Liver (tissue), 9 donors: Measurements from ENCODE around the gene PDXK. TPM values are rescaled to one million over a fixed set of nuclear protein-coding genes. Genes with fewer than 3 reads are reported as not detected.

Experiments
- DNase-seq: peaks from one replicate; pipeline ENCODE4 v3.0.0-alpha.2; 2017; ENCODE audit warnings: low spot score
- H3K27ac ChIP-seq, 2 donors: one replicate each; pipeline ENCODE4 v1.7.0; 2013; ENCODE audit warnings: inconsistent platforms in 2 of 2, low read length in 2 of 2, control low read depth in 1 of 2, low read depth in 1 of 2, mild to moderate bottlenecking in 1 of 2
- H3K27me3 ChIP-seq, 4 donors: one replicate each; pipeline versions ENCODE4 v1.6.1 to v1.7.0; 2013; ENCODE audit warnings: low read length in 3 of 4, inconsistent platforms in 1 of 4, mild to moderate bottlenecking in 1 of 4, moderate library complexity in 1 of 4; ENCODE audit not compliant: control insufficient read depth in 4 of 4, insufficient read depth in 4 of 4
- H3K36me3 ChIP-seq, 4 donors: one replicate each; pipeline versions ENCODE4 v1.6.1 to v1.7.0; 2013; ENCODE audit warnings: low read length in 3 of 4, mild to moderate bottlenecking in 3 of 4, low read depth in 1 of 4, moderate library complexity in 1 of 4; ENCODE audit not compliant: control insufficient read depth in 4 of 4, insufficient read depth in 3 of 4
- H3K4me1 ChIP-seq, 4 donors: one replicate each; pipeline versions ENCODE4 v1.6.1 to v1.7.0; 2013; ENCODE audit warnings: low read length in 3 of 4, mild to moderate bottlenecking in 3 of 4, moderate library complexity in 1 of 4; ENCODE audit not compliant: control insufficient read depth in 4 of 4, insufficient read depth in 4 of 4
- H3K4me3 ChIP-seq, 3 donors: one replicate each; pipeline versions ENCODE4 v1.6.1 to v1.7.0; 2013; ENCODE audit warnings: low read length in 3 of 3, control low read depth in 1 of 3, low read depth in 1 of 3, mild to moderate bottlenecking in 1 of 3
- H3K9ac ChIP-seq, 2 donors: one replicate each; pipeline ENCODE4 v1.7.0; 2013; ENCODE audit warnings: low read length in 2 of 2, mild to moderate bottlenecking in 2 of 2, moderate library complexity in 2 of 2, control low read depth in 1 of 2, low read depth in 1 of 2
- H3K9me3 ChIP-seq, 4 donors: one replicate each; pipeline versions ENCODE4 v1.6.1 to v1.7.0; 2013; ENCODE audit warnings: low read length in 3 of 4; ENCODE audit not compliant: control insufficient read depth in 4 of 4
- EGR1 ChIP-seq, 2 donors: IDR thresholded peaks; 2 replicates each; pipeline ENCODE4 v1.6.1; 2016 to 2018; ENCODE audit warnings: antibody characterized with exemption in 2 of 2, low read depth in 2 of 2
- FOXA1 ChIP-seq: IDR thresholded peaks from 2 replicates; pipeline ENCODE4 v1.6.1; 2016; ENCODE audit warnings: antibody characterized with exemption
- FOXA2 ChIP-seq: IDR thresholded peaks from 2 replicates; pipeline ENCODE4 v1.6.1; 2016; ENCODE audit warnings: antibody characterized with exemption
- GABPA ChIP-seq, 2 donors: IDR thresholded peaks in 1 of 2; conservative IDR thresholded peaks in 1 of 2; 2 replicates each; pipeline ENCODE4 v1.6.1; 2016; ENCODE audit warnings: antibody characterized with exemption in 2 of 2, mild to moderate bottlenecking in 1 of 2, moderate library complexity in 1 of 2
- HNF4A ChIP-seq, 2 donors: conservative IDR thresholded peaks; 2 replicates each; pipeline ENCODE4 v1.6.1; 2016; ENCODE audit warnings: antibody characterized with exemption in 2 of 2, mild to moderate bottlenecking in 2 of 2
- HNF4G ChIP-seq: IDR thresholded peaks from 2 replicates; pipeline ENCODE4 v1.6.1; 2016; ENCODE audit warnings: antibody characterized with exemption
- JUND ChIP-seq, 2 donors: IDR thresholded peaks; 2 replicates each; pipeline ENCODE4 v1.6.1; 2016; ENCODE audit warnings: antibody characterized with exemption in 2 of 2
- NR2F2 ChIP-seq: IDR thresholded peaks from 2 replicates; pipeline ENCODE4 v1.6.1; 2016; ENCODE audit warnings: antibody characterized with exemption
- RAD21 ChIP-seq, 2 donors: IDR thresholded peaks; 2 replicates each; pipeline ENCODE4 v1.6.1; 2016; ENCODE audit warnings: antibody characterized with exemption in 2 of 2, mild to moderate bottlenecking in 2 of 2
- RXRA ChIP-seq, 2 donors: IDR thresholded peaks; 2 replicates each; pipeline ENCODE4 v1.6.1; 2017 to 2018; ENCODE audit warnings: antibody characterized with exemption in 2 of 2, mild to moderate bottlenecking in 1 of 2
- SP1 ChIP-seq: IDR thresholded peaks from 2 replicates; pipeline ENCODE4 v1.6.1; 2018; ENCODE audit warnings: antibody characterized with exemption, mild to moderate bottlenecking
- TAF1 ChIP-seq: conservative IDR thresholded peaks from 2 replicates; pipeline ENCODE4 v1.6.1; 2016; ENCODE audit warnings: antibody characterized with exemption, mild to moderate bottlenecking
- YY1 ChIP-seq: IDR thresholded peaks from 2 replicates; pipeline ENCODE4 v1.6.1; 2016; ENCODE audit warnings: antibody characterized with exemption, mild to moderate bottlenecking
- WGBS: extraction: QIAGEN DNeasy Blood & Tissue Kit; methylation state at CpG from one replicate; pipeline ENCODE4 v1.1.7; 2013; 5-methylcytosine and 5-hydroxymethylcytosine counted together
- polyA plus RNA-seq, 2 donors: library from polyadenylated mRNA; stranded (reverse) in 1 of 2; unstranded in 1 of 2; fragments of 200-250 nt in 1 of 2; fragments of >200 nt in 1 of 2; fragmentation: Nextera tagmentation in 1 of 2; extraction: Ambion mirVana in 1 of 2; gene quantifications; one replicate each; pipeline versions ENCODE4 v1.2.1 to v1.2.3, GENCODE V29; 2013 to 2015
- total RNA-seq, 2 donors: library from RNA; depleted of rRNA; stranded (reverse); fragments of >200 nt; gene quantifications; one replicate each; pipeline ENCODE4 v1.2.3, GENCODE V29; 2014
- TF ChIP-seq, protein P1 (sequence below): IDR thresholded peaks from 2 replicates; pipeline ENCODE4 v1.6.1; 2016; ENCODE audit warnings: antibody characterized with exemption
- TF ChIP-seq, protein P2 (sequence below): IDR thresholded peaks from 2 replicates; pipeline ENCODE4 v1.6.1; 2016; ENCODE audit warnings: antibody characterized with exemption, mild to moderate bottlenecking
- TF ChIP-seq, protein P3 (sequence below): IDR thresholded peaks from 2 replicates; pipeline ENCODE4 v1.6.1; 2016; ENCODE audit warnings: antibody characterized with exemption
- TF ChIP-seq, protein P4 (sequence below): IDR thresholded peaks from 2 replicates; pipeline ENCODE4 v1.6.1; 2016; ENCODE audit warnings: antibody characterized with exemption
- TF ChIP-seq, protein P5 (sequence below): fragments of 150-350 bp; IDR thresholded peaks from 2 replicates; pipeline ENCODE4 v1.5.1; 2017; ENCODE audit warnings: improper control_type of control experiment, low read depth, low read length; ENCODE audit not compliant: missing input control
- donor health status: healthy.
- donor health status: healthy.
- donor health status: healthy.
- donor health status: healthy.
- donor health status: healthy.

PDXK gene
- total and polyA plus RNA-seq, 4 donors, result 20.5 to 104 (median 34.9) TPM

DNA sequence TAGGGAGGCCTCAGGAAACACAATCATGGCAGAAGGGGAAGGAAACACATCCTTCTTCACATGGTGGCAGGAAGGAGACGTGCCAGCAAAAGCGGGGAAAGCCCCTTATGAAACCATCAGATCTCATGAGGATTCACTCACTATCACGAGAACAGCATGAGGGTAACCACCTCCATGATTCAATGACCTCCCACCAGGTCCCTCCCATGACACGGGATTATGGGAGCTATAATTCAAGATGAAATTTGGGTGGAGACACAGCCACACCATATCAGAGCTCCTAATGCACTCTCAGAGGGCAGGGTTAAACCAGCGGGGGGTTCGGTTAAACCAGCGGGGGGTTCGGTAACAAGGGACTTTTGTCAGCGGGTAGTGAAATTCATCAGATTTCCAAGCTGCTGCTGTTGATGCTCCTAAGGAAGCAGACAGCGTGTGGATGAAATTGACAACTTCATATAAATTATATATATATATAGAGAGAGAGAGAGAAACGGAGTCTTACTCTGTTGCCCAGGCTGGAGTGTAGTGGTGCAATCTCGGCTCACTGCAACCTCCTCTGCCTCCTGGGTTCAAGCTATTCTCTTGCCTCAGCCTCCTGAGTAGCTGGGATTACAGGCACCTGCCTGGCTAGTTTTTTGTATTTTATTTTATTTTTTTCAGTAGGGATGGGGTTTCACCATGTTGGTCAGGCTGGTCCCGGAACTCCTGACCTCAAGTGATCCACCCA is 52.9 kb downstream of the PDXK start:
- TF ChIP-seq YY1 (no peak), FOXA1 (no peak), RAD21 (IDR thresholded peaks at IDR 0.05) (no peak), GABPA (IDR thresholded peaks at IDR 0.05 in 1 of 2, conservative IDR thresholded peaks at IDR 0.05 in 1 of 2) (no peak), FOXA2 (no peak), RXRA (IDR thresholded peaks at IDR 0.05) (no peak), JUND (IDR thresholded peaks at IDR 0.05) (no peak), HNF4G (no peak), HNF4A (conservative IDR thresholded peaks at IDR 0.05) (no peak), SP1 (no peak), TAF1 (no peak), EGR1 (IDR thresholded peaks at IDR 0.05; ENCODE audit: low read depth in 2 of 2) (no peak)
- TF ChIP-seq, protein P1, sequence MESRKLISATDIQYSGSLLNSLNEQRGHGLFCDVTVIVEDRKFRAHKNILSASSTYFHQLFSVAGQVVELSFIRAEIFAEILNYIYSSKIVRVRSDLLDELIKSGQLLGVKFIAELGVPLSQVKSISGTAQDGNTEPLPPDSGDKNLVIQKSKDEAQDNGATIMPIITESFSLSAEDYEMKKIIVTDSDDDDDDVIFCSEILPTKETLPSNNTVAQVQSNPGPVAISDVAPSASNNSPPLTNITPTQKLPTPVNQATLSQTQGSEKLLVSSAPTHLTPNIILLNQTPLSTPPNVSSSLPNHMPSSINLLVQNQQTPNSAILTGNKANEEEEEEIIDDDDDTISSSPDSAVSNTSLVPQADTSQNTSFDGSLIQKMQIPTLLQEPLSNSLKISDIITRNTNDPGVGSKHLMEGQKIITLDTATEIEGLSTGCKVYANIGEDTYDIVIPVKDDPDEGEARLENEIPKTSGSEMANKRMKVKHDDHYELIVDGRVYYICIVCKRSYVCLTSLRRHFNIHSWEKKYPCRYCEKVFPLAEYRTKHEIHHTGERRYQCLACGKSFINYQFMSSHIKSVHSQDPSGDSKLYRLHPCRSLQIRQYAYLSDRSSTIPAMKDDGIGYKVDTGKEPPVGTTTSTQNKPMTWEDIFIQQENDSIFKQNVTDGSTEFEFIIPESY, result no peak
- TF ChIP-seq, protein P2, sequence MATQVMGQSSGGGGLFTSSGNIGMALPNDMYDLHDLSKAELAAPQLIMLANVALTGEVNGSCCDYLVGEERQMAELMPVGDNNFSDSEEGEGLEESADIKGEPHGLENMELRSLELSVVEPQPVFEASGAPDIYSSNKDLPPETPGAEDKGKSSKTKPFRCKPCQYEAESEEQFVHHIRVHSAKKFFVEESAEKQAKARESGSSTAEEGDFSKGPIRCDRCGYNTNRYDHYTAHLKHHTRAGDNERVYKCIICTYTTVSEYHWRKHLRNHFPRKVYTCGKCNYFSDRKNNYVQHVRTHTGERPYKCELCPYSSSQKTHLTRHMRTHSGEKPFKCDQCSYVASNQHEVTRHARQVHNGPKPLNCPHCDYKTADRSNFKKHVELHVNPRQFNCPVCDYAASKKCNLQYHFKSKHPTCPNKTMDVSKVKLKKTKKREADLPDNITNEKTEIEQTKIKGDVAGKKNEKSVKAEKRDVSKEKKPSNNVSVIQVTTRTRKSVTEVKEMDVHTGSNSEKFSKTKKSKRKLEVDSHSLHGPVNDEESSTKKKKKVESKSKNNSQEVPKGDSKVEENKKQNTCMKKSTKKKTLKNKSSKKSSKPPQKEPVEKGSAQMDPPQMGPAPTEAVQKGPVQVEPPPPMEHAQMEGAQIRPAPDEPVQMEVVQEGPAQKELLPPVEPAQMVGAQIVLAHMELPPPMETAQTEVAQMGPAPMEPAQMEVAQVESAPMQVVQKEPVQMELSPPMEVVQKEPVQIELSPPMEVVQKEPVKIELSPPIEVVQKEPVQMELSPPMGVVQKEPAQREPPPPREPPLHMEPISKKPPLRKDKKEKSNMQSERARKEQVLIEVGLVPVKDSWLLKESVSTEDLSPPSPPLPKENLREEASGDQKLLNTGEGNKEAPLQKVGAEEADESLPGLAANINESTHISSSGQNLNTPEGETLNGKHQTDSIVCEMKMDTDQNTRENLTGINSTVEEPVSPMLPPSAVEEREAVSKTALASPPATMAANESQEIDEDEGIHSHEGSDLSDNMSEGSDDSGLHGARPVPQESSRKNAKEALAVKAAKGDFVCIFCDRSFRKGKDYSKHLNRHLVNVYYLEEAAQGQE, result no peak
- TF ChIP-seq, protein P3, sequence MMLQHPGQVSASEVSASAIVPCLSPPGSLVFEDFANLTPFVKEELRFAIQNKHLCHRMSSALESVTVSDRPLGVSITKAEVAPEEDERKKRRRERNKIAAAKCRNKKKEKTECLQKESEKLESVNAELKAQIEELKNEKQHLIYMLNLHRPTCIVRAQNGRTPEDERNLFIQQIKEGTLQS, result no peak
- TF ChIP-seq, protein P4, sequence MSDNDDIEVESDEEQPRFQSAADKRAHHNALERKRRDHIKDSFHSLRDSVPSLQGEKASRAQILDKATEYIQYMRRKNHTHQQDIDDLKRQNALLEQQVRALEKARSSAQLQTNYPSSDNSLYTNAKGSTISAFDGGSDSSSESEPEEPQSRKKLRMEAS, result no peak
- Histone ChIP-seq H3K27ac (no peak overlapping the region), H3K4me3 (no peak overlapping the region), H3K9me3 (no peaks in the 10 kb centered on the region), H3K4me1 (peaks cover 6 to 14% (median 10%) of the 10 kb centered on the region in 4 donors), H3K36me3 (peaks cover 0 to 13% (median 9%) of the 10 kb centered on the region in 4 donors), H3K9ac (no peak overlapping the region), H3K27me3 (no peaks in the 10 kb centered on the region)
- WGBS, result 89% methylated on average over 13 of the region's 13 CpGs
- DNase-seq, result no peak

DNA sequence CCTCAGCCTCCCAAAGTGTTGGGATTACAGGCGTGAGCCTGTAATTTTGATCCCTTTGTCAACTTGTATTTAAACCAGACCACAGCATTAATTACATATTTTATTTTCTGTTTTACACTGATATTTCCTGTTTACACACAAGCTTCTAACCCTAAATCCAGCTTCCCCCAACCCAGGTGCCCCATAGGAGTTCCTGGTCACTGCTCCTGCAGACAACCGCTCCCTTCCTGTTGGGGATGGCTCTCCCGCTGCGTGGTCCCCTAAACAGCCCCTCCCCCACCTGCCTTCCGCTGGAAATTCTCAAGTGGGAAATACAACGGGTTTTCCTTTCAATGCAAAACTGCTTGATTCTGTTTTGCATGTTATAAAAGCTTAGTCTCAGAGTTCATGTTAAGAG is 53.5 kb downstream of the PDXK start:
- Histone ChIP-seq H3K27ac (no peak overlapping the region), H3K27me3 (no peaks in the 10 kb centered on the region), H3K9ac (no peak overlapping the region), H3K36me3 (peaks cover 0 to 13% (median 9%) of the 10 kb centered on the region in 4 donors), H3K9me3 (no peaks in the 10 kb centered on the region), H3K4me1 (peaks cover 6 to 14% (median 10%) of the 10 kb centered on the region in 4 donors), H3K4me3 (no peak overlapping the region)
- no peak for TF ChIP-seq NR2F2
- no peak for TF ChIP-seq HNF4A (conservative IDR thresholded peaks at IDR 0.05)
- TF ChIP-seq, protein P5, sequence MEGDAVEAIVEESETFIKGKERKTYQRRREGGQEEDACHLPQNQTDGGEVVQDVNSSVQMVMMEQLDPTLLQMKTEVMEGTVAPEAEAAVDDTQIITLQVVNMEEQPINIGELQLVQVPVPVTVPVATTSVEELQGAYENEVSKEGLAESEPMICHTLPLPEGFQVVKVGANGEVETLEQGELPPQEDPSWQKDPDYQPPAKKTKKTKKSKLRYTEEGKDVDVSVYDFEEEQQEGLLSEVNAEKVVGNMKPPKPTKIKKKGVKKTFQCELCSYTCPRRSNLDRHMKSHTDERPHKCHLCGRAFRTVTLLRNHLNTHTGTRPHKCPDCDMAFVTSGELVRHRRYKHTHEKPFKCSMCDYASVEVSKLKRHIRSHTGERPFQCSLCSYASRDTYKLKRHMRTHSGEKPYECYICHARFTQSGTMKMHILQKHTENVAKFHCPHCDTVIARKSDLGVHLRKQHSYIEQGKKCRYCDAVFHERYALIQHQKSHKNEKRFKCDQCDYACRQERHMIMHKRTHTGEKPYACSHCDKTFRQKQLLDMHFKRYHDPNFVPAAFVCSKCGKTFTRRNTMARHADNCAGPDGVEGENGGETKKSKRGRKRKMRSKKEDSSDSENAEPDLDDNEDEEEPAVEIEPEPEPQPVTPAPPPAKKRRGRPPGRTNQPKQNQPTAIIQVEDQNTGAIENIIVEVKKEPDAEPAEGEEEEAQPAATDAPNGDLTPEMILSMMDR, result no peak
- TF ChIP-seq TAF1, result no peak
- no peak for TF ChIP-seq SP1
- TF ChIP-seq FOXA1, result no peak
- TF ChIP-seq RAD21 (IDR thresholded peaks at IDR 0.05), result no peak
- DNase-seq, result no peak
- 83% methylated on average over 6 of the region's 6 CpGs for WGBS
